ENCODE measurements around the gene MLLT1. TPM values are rescaled to one million over a fixed set of nuclear protein-coding genes. Genes with fewer than 3 reads are reported as not detected.

MLLT1 gene
- total and polyA plus RNA-seq, 7 donors = 9.9 to 25.5 (median 16.3) TPM

DNA sequence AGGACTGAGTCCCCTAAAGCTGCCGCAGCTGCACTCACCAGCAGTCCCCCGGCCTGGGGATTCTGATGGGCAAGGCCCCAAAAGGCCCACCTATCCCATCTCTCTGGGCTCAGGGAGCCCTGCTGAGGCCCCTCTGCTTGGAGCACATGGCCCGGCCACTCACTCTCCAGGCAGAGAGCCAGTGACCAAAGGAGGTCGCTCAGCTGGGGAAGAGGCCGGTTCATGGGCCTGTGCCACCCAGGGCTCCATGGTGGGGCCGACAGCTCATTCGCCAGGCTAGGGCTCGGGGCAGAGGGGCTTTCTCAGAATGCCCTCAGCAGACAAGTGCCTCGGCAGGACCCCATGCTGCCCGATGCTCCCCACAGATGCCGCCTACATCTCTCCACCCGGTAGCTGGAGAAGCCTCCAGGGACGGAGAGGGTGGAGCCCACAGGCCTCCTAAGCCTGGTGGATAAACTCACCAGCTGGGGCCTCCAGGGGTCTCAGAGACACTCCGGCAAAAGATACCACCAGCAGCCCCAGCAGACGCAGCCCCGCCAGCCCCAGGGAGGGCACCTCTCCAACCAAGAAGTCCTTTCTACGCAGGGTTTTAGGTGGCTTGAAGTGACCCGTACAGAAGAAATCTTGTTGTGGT, 54.4 kb downstream of the MLLT1 start:
- peaks cover 0 to 25% (median 16%) of the 10 kb centered on the region in 4 donors for H3K4me1 ChIP-seq
- H3K9me3 ChIP-seq = no peaks in the 10 kb centered on the region
- DNase-seq = no peak
- H3K36me3 ChIP-seq = peaks cover 7 to 66% (median 17%) of the 10 kb centered on the region in 4 donors
- 92 to 95% methylated on average over 18 of the region's 18 CpGs for WGBS, 2 donors
- intact Hi-C loops (cut with DNase I) = no loop called here
- no peaks in the 10 kb centered on the region for H3K27me3 ChIP-seq
- H3K27ac ChIP-seq = no peak overlapping the region
- TF ChIP-seq, protein P1, sequence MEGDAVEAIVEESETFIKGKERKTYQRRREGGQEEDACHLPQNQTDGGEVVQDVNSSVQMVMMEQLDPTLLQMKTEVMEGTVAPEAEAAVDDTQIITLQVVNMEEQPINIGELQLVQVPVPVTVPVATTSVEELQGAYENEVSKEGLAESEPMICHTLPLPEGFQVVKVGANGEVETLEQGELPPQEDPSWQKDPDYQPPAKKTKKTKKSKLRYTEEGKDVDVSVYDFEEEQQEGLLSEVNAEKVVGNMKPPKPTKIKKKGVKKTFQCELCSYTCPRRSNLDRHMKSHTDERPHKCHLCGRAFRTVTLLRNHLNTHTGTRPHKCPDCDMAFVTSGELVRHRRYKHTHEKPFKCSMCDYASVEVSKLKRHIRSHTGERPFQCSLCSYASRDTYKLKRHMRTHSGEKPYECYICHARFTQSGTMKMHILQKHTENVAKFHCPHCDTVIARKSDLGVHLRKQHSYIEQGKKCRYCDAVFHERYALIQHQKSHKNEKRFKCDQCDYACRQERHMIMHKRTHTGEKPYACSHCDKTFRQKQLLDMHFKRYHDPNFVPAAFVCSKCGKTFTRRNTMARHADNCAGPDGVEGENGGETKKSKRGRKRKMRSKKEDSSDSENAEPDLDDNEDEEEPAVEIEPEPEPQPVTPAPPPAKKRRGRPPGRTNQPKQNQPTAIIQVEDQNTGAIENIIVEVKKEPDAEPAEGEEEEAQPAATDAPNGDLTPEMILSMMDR (IDR thresholded peaks at IDR 0.05) = no peak
- no peak for TF ChIP-seq EP300 (IDR thresholded peaks at IDR 0.05)
- TF ChIP-seq POLR2AphosphoS5 (IDR thresholded peaks at IDR 0.05) = no peak
- TF ChIP-seq POLR2A (IDR thresholded peaks at IDR 0.05) = no peak
- H3K4me3 ChIP-seq = no peak overlapping the region

DNA sequence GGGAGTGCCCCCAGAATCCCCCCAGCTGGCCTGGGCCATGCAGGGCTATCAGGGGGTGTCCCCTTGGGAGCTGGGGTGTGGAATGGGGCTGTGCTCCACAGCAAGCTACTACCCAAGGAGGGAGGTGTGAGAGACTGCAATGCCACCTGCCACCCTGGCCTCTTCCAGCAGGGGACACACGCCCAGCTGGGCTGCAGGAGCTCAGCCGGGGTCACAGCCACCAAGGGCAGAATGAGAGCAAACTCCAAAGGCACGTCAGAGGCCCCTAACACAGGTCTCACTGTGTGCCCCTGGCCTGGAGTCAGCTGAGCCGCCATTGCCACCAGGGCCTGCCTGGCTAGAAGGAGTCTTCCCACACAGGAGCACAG, 55.5 kb downstream of the MLLT1 start:
- no peaks in the 10 kb centered on the region for H3K9me3 ChIP-seq
- H3K27ac ChIP-seq = no peak overlapping the region
- WGBS, 2 donors = 79 to 93% methylated on average over 4 of the region's 4 CpGs
- DNase-seq = no peak
- H3K4me1 ChIP-seq = peaks cover 0 to 33% (median 24%) of the 10 kb centered on the region in 4 donors
- H3K4me3 ChIP-seq = no peak overlapping the region
- intact Hi-C loops (cut with DNase I) = no loop called here
- TF ChIP-seq POLR2A (IDR thresholded peaks at IDR 0.05) = no peak
- no peak for TF ChIP-seq EP300 (IDR thresholded peaks at IDR 0.05)
- TF ChIP-seq, protein P1 (IDR thresholded peaks at IDR 0.05) = no peak
- TF ChIP-seq POLR2AphosphoS5 (IDR thresholded peaks at IDR 0.05) = no peak
- peaks cover 7 to 66% (median 12%) of the 10 kb centered on the region in 4 donors for H3K36me3 ChIP-seq
- H3K27me3 ChIP-seq = no peaks in the 10 kb centered on the region

DNA sequence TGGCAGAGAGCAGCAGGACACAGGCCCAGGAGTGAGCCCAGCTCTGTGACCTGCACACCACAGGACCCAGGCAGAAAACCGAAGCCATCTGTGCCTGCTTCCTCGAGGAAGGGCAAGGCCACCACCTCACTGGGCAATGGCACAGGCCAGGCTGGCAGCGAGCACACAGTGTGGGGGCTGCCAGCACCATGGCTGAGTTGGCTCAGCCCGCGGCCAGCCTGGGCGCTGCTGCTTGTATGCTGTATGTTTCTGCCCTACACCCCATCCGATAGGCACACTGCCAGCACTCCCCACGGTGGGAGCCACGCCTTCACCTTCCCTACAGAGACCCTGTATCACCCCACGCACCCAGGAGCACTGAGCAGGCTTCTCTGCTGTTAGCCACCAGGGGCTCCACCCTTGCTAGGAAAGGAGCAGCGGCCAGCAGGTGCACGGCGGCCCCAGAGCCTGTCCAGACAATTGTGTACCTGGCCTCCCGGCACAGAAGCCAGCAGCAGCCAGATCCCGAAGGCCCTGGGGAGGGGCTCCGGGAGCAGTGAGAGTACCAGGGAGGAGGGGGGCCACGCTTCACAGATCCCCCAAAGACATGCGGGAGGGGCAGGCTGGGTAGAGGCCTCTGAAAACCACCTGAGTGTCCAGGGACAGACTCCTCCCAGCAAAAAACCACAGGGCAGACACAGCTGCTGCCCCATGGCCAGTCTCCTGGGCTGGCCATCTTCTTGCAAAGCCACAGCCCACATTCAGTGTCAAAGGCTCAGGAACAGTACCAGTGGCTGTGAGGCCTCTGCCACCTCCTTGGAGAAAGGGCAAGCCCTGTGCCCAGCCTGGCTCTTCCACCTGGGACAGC, 56.1 kb downstream of the MLLT1 start:
- no peak for DNase-seq
- H3K27me3 ChIP-seq = no peaks in the 10 kb centered on the region
- H3K9me3 ChIP-seq = no peaks in the 10 kb centered on the region
- H3K4me1 ChIP-seq = peaks cover 0 to 33% (median 24%) of the 10 kb centered on the region in 4 donors
- H3K36me3 ChIP-seq = peaks cover 7 to 66% (median 12%) of the 10 kb centered on the region in 4 donors
- TF ChIP-seq, protein P1 (IDR thresholded peaks at IDR 0.05) = no peak
- TF ChIP-seq POLR2AphosphoS5 (IDR thresholded peaks at IDR 0.05) (no peak), POLR2A (IDR thresholded peaks at IDR 0.05) (no peak), EP300 (IDR thresholded peaks at IDR 0.05) (no peak)
- no peak overlapping the region for H3K27ac ChIP-seq
- intact Hi-C loops (cut with DNase I) = no loop called here
- no peak overlapping the region for H3K4me3 ChIP-seq
- WGBS, 2 donors = 69 to 81% methylated on average over 18 of the region's 18 CpGs

DNA sequence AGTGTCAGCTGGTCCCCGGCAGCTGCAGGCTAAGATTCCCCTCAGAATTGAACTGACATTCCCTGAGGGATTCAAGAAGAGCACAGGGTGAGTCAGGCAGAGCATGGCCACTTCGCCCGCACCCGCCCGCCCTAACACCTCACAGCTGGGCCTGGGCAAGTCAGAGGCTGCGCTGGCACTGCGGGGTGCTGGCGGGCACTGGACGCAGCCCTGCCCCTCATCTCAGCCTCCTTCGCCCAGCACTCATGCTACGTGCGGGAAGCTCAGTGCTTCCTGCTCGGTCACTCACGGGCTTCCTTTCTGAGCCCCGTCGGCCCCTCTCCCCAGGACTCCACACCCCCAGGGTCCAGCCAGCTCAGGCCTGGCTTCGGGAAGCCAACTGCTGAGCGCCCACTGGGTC, 56.9 kb downstream of the MLLT1 start:
- Histone ChIP-seq H3K4me1 (peaks cover 0 to 33% (median 24%) of the 10 kb centered on the region in 4 donors), H3K27ac (peak overlapping the region in 1 of 4 donors; percentile 3), H3K27me3 (no peaks in the 10 kb centered on the region), H3K9me3 (no peaks in the 10 kb centered on the region), H3K36me3 (peaks cover 7 to 66% (median 12%) of the 10 kb centered on the region in 4 donors), H3K4me3 (no peak overlapping the region)
- no peak for DNase-seq
- TF ChIP-seq EP300 (IDR thresholded peaks at IDR 0.05) (no peak), POLR2A (IDR thresholded peaks at IDR 0.05) (no peak), POLR2AphosphoS5 (IDR thresholded peaks at IDR 0.05) (no peak)
- TF ChIP-seq, protein P1 (IDR thresholded peaks at IDR 0.05) = no peak
- 89 to 94% methylated on average over 18 of the region's 18 CpGs for WGBS, 2 donors
- intact Hi-C loops (cut with DNase I) = no loop called here
